ENCODE data around the gene PHKB. TPM values are rescaled to one million over a fixed set of nuclear protein-coding genes. Genes with fewer than 3 reads are reported as not detected.

PHKB gene
- total and polyA plus RNA-seq, 2 of the 8 experiments (the other 6 are each of a cell fraction or from before 2014, with no cell fraction given): 18.6 to 38.3 TPM

DNA sequence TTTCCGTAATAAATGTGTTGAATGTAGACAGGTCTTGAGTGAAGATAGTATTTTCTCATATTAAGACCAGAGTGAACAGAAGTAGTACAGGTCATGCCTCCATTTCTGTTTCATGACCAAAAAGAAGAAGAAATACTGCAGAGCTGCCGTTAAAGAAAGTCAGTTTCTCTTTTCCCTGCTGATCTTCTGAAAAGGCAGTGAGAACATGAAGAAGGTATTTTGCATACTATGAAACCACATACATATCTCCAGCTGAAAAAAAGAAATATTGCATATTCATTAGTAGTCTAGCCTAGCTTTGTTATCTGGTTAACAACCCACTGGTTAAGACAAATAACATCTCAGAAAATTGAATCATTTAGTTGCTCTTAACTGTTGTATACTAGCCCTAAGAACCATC is 138.4 kb downstream of the PHKB start:
- TF ChIP-seq SIX5 (IDR thresholded peaks at IDR 0.05; ENCODE audit: low read depth, low read length): no peak
- TF ChIP-seq SIN3A (conservative IDR thresholded peaks at IDR 0.05 in 1 of 2, IDR thresholded peaks at IDR 0.05 in 1 of 2; ENCODE audit: low read depth in 1 of 2, low read length in 2 of 2): no peak
- TF ChIP-seq JUND (IDR thresholded peaks at IDR 0.05; ENCODE audit: low read length): no peak
- TF ChIP-seq NRF1 (IDR thresholded peaks at IDR 0.05; ENCODE audit: low read depth, low read length): no peak
- no peak for TF ChIP-seq SUZ12 (IDR thresholded peaks at IDR 0.05; ENCODE audit: low read length)
- no peak for TF ChIP-seq HDAC6 (IDR thresholded peaks at IDR 0.05; ENCODE audit: low read depth, low read length)
- no peak overlapping the region for H3K23ac ChIP-seq (ENCODE audit: insufficient read length)

More for the DNA sequence above, 138.4 kb downstream of the PHKB start:
- Histone ChIP-seq H3K23me2 (ENCODE audit: low read depth, low read length) (no peaks in the 10 kb centered on the region), H3K56ac (replicated peaks; ENCODE audit: insufficient read length, low read depth, low read length) (no peak overlapping the region), H2BK12ac (ENCODE audit: low read depth, low read length) (no peak overlapping the region), H3K9me3 (ENCODE audit: insufficient read depth in 2 of 2, low read depth in 1 of 2, low read length in 1 of 2) (no peaks in the 10 kb centered on the region), H3K4ac (replicated peaks; ENCODE audit: insufficient read length, low read depth, low read length) (no peak overlapping the region), H3K14ac (ENCODE audit: insufficient read length) (no peak overlapping the region), H3K27me3 (replicated peaks in 1 of 4; ENCODE audit: control insufficient read depth in 3 of 4, extremely low read depth in 1 of 4, insufficient read depth in 3 of 4, low read length in 3 of 4) (no peaks in the 10 kb centered on the region), H2BK5ac (ENCODE audit: low read depth, low read length) (no peak overlapping the region), H2BK120ac (replicated peaks; ENCODE audit: low read depth, low read length) (no peak overlapping the region), H3K18ac (ENCODE audit: extremely low read depth, low read length) (no peak overlapping the region), H3K4me2 (ENCODE audit: insufficient read depth in 1 of 2, low read depth in 2 of 2, low read length in 2 of 2) (no peak overlapping the region), H4K20me1 (replicated peaks in 1 of 2; ENCODE audit: control insufficient read depth in 1 of 2, insufficient read depth in 2 of 2, low read length in 2 of 2) (no peaks in the 10 kb centered on the region), H3K4me3 (ENCODE audit: extremely low read depth in 1 of 4, insufficient read depth in 2 of 4, low read depth in 3 of 4, low read length in 4 of 4) (no peak overlapping the region), H2BK20ac (ENCODE audit: low read length) (no peak overlapping the region), H3K79me1 (ENCODE audit: low read depth, low read length) (no peaks in the 10 kb centered on the region), H2AK5ac (ENCODE audit: low read depth, low read length) (no peak overlapping the region), H3K4me1 (replicated peaks in 1 of 4; ENCODE audit: control insufficient read depth in 3 of 4, insufficient read depth in 4 of 4, low read length in 3 of 4) (no peaks in the 10 kb centered on the region), H4K5ac (ENCODE audit: insufficient read length, low read depth, low read length) (no peak overlapping the region), H3K36me3 (ENCODE audit: control insufficient read depth in 2 of 4, insufficient read depth in 4 of 4, low read length in 3 of 4) (no peaks in the 10 kb centered on the region), H2BK15ac (ENCODE audit: low read length) (no peak overlapping the region), H4K91ac (replicated peaks; ENCODE audit: insufficient read length, low read length) (no peak overlapping the region), H3K79me2 (ENCODE audit: control insufficient read depth in 1 of 2, insufficient read depth in 2 of 2, low read length in 2 of 2) (no peaks in the 10 kb centered on the region), H4K8ac (ENCODE audit: extremely low read depth, insufficient read depth, low read length) (no peak overlapping the region), H3K27ac (ENCODE audit: low read depth, low read length) (no peak overlapping the region), H2AFZ (ENCODE audit: low read length) (no peak overlapping the region), H3K9ac (replicated peaks in 1 of 4; ENCODE audit: extremely low read depth in 1 of 4, low read depth in 3 of 4, low read length in 3 of 4) (no peak overlapping the region)
- ChIA-PET POLR2A (ENCODE audit: partially characterized antibody) (no interaction called here), CTCF (ENCODE audit: partially characterized antibody) (no interaction called here)
- DNase-seq (ENCODE audit: low read depth in 1 of 2, low spot score in 2 of 2): no peak
- 74% methylated on average over 2 of the region's 2 CpGs; no CpG with 5 or more reads in 1 of the 2 experiments for WGBS, 2 experiments (ENCODE audit: extremely low coverage in 1 of 2, insufficient coverage in 1 of 2, insufficient read length in 1 of 2, insufficient replicate concordance in 2 of 2, low coverage in 1 of 2, low lambda C conversion rate in 2 of 2, missing lambda C conversion rate in 1 of 2)
- FAIRE-seq: no peak

Measured in H1 (cell line).